ENCODE data around the gene ZFAND3. TPM values are rescaled to one million over a fixed set of nuclear protein-coding genes. Genes with fewer than 3 reads are reported as not detected.

Gene ZFAND3
- total RNA-seq, 1 experiment from 2014 or later = 47.2 TPM

DNA sequence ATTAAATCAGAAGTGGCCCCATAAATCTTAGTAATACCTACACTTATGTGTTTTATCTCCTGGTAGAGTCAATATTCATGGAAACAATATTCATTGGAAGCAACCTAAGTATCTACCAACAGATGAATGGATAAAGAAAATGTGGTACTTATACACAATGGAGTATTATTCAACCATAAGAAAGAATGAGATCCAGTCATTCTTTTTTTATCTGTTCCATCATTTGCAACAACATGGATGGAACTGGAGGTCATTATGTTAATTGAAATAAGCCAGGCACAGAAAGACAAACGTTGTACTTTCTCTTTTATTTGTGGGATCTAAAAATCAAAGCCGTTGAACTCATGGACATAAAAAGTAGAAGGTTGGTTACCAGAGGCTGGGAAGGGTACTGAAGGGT lies 268.5 kb downstream of the ZFAND3 start:
- no peaks in the 10 kb centered on the region for H3K9me2 ChIP-seq (ENCODE audit: insufficient read depth)
- no peaks in the 10 kb centered on the region for H3K27me3 ChIP-seq (ENCODE audit: insufficient read depth, low read length)
- DNase-seq (ENCODE audit: low read depth, low spot score) (no peak), ATAC-seq (no peak)
- no peaks in the 10 kb centered on the region for H3K36me3 ChIP-seq (ENCODE audit: control insufficient read depth in 1 of 2, insufficient read depth in 2 of 2, low read length in 2 of 2)
- H3K4me3 ChIP-seq (replicated peaks in 1 of 2; ENCODE audit: low read depth in 1 of 2, low read length in 2 of 2) = no peak overlapping the region
- no peaks in the 10 kb centered on the region for H3K9me3 ChIP-seq (ENCODE audit: control insufficient read depth in 1 of 2, insufficient read depth in 1 of 2, low read depth in 1 of 2, low read length in 2 of 2)
- no peak overlapping the region for H3K27ac ChIP-seq (ENCODE audit: low read depth, low read length)
- intact Hi-C loops (cut with micrococcal nuclease) = no loop called here
- TF ChIP-seq POLR2A (IDR thresholded peaks at IDR 0.05; ENCODE audit: borderline replicate concordance, extremely low read depth, insufficient read depth, insufficient read length) (no peak), EZH2 (IDR thresholded peaks at IDR 0.05) (no peak), POLR2AphosphoS5 (IDR thresholded peaks at IDR 0.05; ENCODE audit: low read depth, low read length) (no peak), FOSL1 (IDR thresholded peaks at IDR 0.05; ENCODE audit: low read depth) (no peak), SRF (IDR thresholded peaks at IDR 0.05; ENCODE audit: low read depth) (no peak), JUND (IDR thresholded peaks at IDR 0.05) (no peak), SIN3A (IDR thresholded peaks at IDR 0.05; ENCODE audit: low read depth) (no peak), TCF7L2 (IDR thresholded peaks at IDR 0.05; ENCODE audit: borderline replicate concordance, extremely low read depth, insufficient read depth, insufficient read length) (no peak), YY1 (IDR thresholded peaks at IDR 0.05; ENCODE audit: extremely low read depth, insufficient replicate concordance, low read depth, low read length) (no peak), CEBPB (IDR thresholded peaks at IDR 0.05; ENCODE audit: low read depth) (no peak), EGR1 (IDR thresholded peaks at IDR 0.05; ENCODE audit: low read depth) (no peak), RAD21 (IDR thresholded peaks at IDR 0.05; ENCODE audit: low read depth) (no peak), ZNF274 (IDR thresholded peaks at IDR 0.05; ENCODE audit: low read depth, low read length) (no peak), ZFX (IDR thresholded peaks at IDR 0.05) (no peak)
- TF ChIP-seq, protein P1, sequence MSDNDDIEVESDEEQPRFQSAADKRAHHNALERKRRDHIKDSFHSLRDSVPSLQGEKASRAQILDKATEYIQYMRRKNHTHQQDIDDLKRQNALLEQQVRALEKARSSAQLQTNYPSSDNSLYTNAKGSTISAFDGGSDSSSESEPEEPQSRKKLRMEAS (IDR thresholded peaks at IDR 0.05) = no peak
- TF ChIP-seq, protein P2, sequence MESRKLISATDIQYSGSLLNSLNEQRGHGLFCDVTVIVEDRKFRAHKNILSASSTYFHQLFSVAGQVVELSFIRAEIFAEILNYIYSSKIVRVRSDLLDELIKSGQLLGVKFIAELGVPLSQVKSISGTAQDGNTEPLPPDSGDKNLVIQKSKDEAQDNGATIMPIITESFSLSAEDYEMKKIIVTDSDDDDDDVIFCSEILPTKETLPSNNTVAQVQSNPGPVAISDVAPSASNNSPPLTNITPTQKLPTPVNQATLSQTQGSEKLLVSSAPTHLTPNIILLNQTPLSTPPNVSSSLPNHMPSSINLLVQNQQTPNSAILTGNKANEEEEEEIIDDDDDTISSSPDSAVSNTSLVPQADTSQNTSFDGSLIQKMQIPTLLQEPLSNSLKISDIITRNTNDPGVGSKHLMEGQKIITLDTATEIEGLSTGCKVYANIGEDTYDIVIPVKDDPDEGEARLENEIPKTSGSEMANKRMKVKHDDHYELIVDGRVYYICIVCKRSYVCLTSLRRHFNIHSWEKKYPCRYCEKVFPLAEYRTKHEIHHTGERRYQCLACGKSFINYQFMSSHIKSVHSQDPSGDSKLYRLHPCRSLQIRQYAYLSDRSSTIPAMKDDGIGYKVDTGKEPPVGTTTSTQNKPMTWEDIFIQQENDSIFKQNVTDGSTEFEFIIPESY (IDR thresholded peaks at IDR 0.05; ENCODE audit: extremely low read depth, insufficient replicate concordance, low read length) = no peak
- TF ChIP-seq, protein P3, sequence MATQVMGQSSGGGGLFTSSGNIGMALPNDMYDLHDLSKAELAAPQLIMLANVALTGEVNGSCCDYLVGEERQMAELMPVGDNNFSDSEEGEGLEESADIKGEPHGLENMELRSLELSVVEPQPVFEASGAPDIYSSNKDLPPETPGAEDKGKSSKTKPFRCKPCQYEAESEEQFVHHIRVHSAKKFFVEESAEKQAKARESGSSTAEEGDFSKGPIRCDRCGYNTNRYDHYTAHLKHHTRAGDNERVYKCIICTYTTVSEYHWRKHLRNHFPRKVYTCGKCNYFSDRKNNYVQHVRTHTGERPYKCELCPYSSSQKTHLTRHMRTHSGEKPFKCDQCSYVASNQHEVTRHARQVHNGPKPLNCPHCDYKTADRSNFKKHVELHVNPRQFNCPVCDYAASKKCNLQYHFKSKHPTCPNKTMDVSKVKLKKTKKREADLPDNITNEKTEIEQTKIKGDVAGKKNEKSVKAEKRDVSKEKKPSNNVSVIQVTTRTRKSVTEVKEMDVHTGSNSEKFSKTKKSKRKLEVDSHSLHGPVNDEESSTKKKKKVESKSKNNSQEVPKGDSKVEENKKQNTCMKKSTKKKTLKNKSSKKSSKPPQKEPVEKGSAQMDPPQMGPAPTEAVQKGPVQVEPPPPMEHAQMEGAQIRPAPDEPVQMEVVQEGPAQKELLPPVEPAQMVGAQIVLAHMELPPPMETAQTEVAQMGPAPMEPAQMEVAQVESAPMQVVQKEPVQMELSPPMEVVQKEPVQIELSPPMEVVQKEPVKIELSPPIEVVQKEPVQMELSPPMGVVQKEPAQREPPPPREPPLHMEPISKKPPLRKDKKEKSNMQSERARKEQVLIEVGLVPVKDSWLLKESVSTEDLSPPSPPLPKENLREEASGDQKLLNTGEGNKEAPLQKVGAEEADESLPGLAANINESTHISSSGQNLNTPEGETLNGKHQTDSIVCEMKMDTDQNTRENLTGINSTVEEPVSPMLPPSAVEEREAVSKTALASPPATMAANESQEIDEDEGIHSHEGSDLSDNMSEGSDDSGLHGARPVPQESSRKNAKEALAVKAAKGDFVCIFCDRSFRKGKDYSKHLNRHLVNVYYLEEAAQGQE (IDR thresholded peaks at IDR 0.05; ENCODE audit: low read depth) = no peak
- no peak overlapping the region for H3K4me2 ChIP-seq (ENCODE audit: low read length)
- BruUV-seq (replicated peaks) = no TSS peak
- no peak overlapping the region for H2AFZ ChIP-seq (ENCODE audit: low read depth, low read length, poor library complexity, severe bottlenecking)
- H3K79me2 ChIP-seq (ENCODE audit: insufficient read depth, low read length) = no peaks in the 10 kb centered on the region
- H3K9ac ChIP-seq (ENCODE audit: low read length) = no peak overlapping the region
- ChIA-PET POLR2A (no interaction called here), RAD21 (ENCODE audit: low non-redundant PET in 1 of 2, low total read pairs in 2 of 2, uncharacterized antibody in 2 of 2, unreplicated experiment in 2 of 2) (no interaction called here), CTCF (no interaction called here)
- H3K4me1 ChIP-seq (ENCODE audit: control insufficient read depth in 1 of 2, insufficient read depth in 2 of 2, low read length in 2 of 2) = no peaks in the 10 kb centered on the region
- no peaks in the 10 kb centered on the region for H4K20me1 ChIP-seq (ENCODE audit: insufficient read depth)
